K562 (cell line): ENCODE measurements around the gene GLIPR1L1. TPM values are rescaled to one million over a fixed set of nuclear protein-coding genes. Genes with fewer than 3 reads are reported as not detected.

Source experiments
- ATAC-seq: fragments of 200-7000 bp; cut with Tn5 transposase; 3 replicates; pipeline ENCODE4 v1.9.1; 2020; ENCODE audit warnings: moderate library complexity
- BruUV-seq: library from RNA; stranded (reverse); fragments of 400-500 nt; replicated peaks from 2 replicates; lab custom pipeline; 2021; lab: Mats Ljungman, UMichigan
- CTCF ChIA-PET: fragments of 300-600 bp; formaldehyde crosslinking; extraction: SDS; loops from one replicate; lab custom pipeline; 2021; ENCODE audit warnings: low intra/inter-chr PET ratio; lab: Yijun Ruan, JAX
- POLR2A ChIA-PET: fragments of 300-600, 350-650 bp; sonication (Branson Sonifier 250); formaldehyde crosslinking; extraction: SDS; loops from one replicate; lab custom pipeline; 2021; ENCODE audit warnings: antibody characterized with exemption, inconsistent platforms; lab: Yijun Ruan, JAX
- DNase-seq, 4 experiments: peaks; one replicate each; pipeline versions ENCODE4 v3.0.0 to v3.0.0-alpha.2; 2011 to 2018; ENCODE audit warnings: low spot score in 3 of 4, mixed read lengths in 3 of 4; ENCODE audit errors: extremely low read depth in 1 of 4
- FAIRE-seq: peaks from 2 replicates; lab custom pipeline; 2011; peaks lifted over from hg19 to GRCh38; lab: Jason Lieb, UNC
- H2AFZ ChIP-seq: 2 replicates; pipeline ENCODE4 v1.6.0; 2011; ENCODE audit warnings: low read depth, low read length, control low read depth, inconsistent platforms
- H3K27ac ChIP-seq: fragments of 200-600 bp; 3 replicates; pipeline ENCODE4 v1.8.0; 2011; ENCODE audit warnings: low read depth, mild to moderate bottlenecking, control low read depth, inconsistent platforms, low read length, moderate library complexity, mixed read lengths; ENCODE audit errors: extremely low read depth
- H3K27me3 ChIP-seq, 2 experiments: fragments of 300-600 bp in 1 of 2; 2 replicates in 1 of 2; 3 replicates in 1 of 2; pipeline versions ENCODE4 v1.6.0 to v1.8.0; 2011; ENCODE audit warnings: inconsistent platforms in 2 of 2, low read length in 2 of 2, mild to moderate bottlenecking in 1 of 2, mixed read lengths in 1 of 2, moderate library complexity in 1 of 2; ENCODE audit not compliant: control insufficient read depth in 2 of 2, insufficient read depth in 2 of 2
- H3K36me3 ChIP-seq: fragments of 300-600 bp; 3 replicates; pipeline ENCODE4 v1.8.0; 2011; ENCODE audit warnings: mild to moderate bottlenecking, low read length, inconsistent platforms; ENCODE audit not compliant: control insufficient read depth, insufficient read depth
- H3K4me1 ChIP-seq, 2 experiments: fragments of 200-600 bp in 1 of 2; replicated peaks in 1 of 2; 2 replicates in 1 of 2; 3 replicates in 1 of 2; pipeline versions ENCODE4 v1.5.1 to v1.8.0; 2011; ENCODE audit warnings: inconsistent platforms in 2 of 2, low read length in 2 of 2, mild to moderate bottlenecking in 1 of 2, mixed read lengths in 1 of 2, moderate library complexity in 1 of 2; ENCODE audit not compliant: control insufficient read depth in 2 of 2, insufficient read depth in 2 of 2
- H3K4me2 ChIP-seq: 2 replicates; pipeline ENCODE4 v1.6.1; 2011; ENCODE audit warnings: low read length, control low read depth, inconsistent platforms, mixed read lengths; ENCODE audit not compliant: insufficient read depth
- H3K4me3 ChIP-seq: fragments of 200-600 bp; sonication (generic), shearing (Covaris generic); 2 replicates; pipeline ENCODE4 v1.5.1; 2016; ENCODE audit warnings: control low read depth, inconsistent platforms
- H3K79me2 ChIP-seq: fragments of 200-600 bp; 3 replicates; pipeline ENCODE4 v1.8.0; 2011; ENCODE audit warnings: low read length, inconsistent platforms; ENCODE audit not compliant: control insufficient read depth, insufficient read depth
- H3K9ac ChIP-seq, 2 experiments: 2 replicates each; pipeline versions ENCODE4 v1.6.0 to v1.6.1; 2011; ENCODE audit warnings: low read depth in 2 of 2, low read length in 2 of 2, control low read depth in 1 of 2, inconsistent platforms in 1 of 2, mild to moderate bottlenecking in 1 of 2, mixed read lengths in 1 of 2; ENCODE audit not compliant: insufficient read depth in 1 of 2
- H3K9me1 ChIP-seq: one replicate; pipeline ENCODE4 v1.6.0; 2011; ENCODE audit warnings: inconsistent platforms, mild to moderate bottlenecking, low read length, moderate library complexity; ENCODE audit not compliant: control insufficient read depth, insufficient read depth
- H3K9me3 ChIP-seq: replicated peaks from 2 replicates; pipeline ENCODE4 v1.5.1; 2011; ENCODE audit warnings: low read depth, low read length, inconsistent platforms; ENCODE audit not compliant: control insufficient read depth, insufficient read depth
- H4K20me1 ChIP-seq: replicated peaks from 2 replicates; pipeline ENCODE4 v1.6.1; 2011; ENCODE audit warnings: low read length, inconsistent platforms, mixed read lengths; ENCODE audit not compliant: control insufficient read depth, insufficient read depth
- E2F3 ChIP-seq: fragments of 250-450 bp; sonication (Bioruptor Pico); IDR thresholded peaks from 2 replicates; pipeline ENCODE4 v1.4.0; 2020; ENCODE audit warnings: mild to moderate bottlenecking
- EZH2 ChIP-seq: IDR thresholded peaks from 2 replicates; pipeline ENCODE4 v1.6.1; 2012; ENCODE audit warnings: low read depth, mild to moderate bottlenecking, inconsistent platforms, low read length, borderline replicate concordance
- NONO ChIP-seq, 2 experiments: fragments of 200-400 bp in 1 of 2; fragments of 450-650 bp in 1 of 2; formaldehyde crosslinking in 1 of 2; IDR thresholded peaks; 2 replicates each; pipeline ENCODE4 v1.6.1; 2017; ENCODE audit warnings: low read depth in 2 of 2, mild to moderate bottlenecking in 2 of 2, moderate library complexity in 2 of 2, low read length in 1 of 2
- NRF1 ChIP-seq, 2 experiments: fragments of 450-650 bp; IDR thresholded peaks in 1 of 2; conservative IDR thresholded peaks in 1 of 2; 2 replicates each; pipeline ENCODE4 v1.6.1; 2014; ENCODE audit warnings: mild to moderate bottlenecking in 2 of 2
- RAD21 ChIP-seq, 2 experiments: fragments of 250-450 bp in 1 of 2; fragments of 450-650 bp in 1 of 2; sonication (Bioruptor Pico) in 1 of 2; formaldehyde crosslinking in 1 of 2; IDR thresholded peaks in 1 of 2; conservative IDR thresholded peaks in 1 of 2; 2 replicates each; pipeline versions ENCODE4 v1.4.0 to v1.8.0; 2020 to 2022; ENCODE audit warnings: mild to moderate bottlenecking in 2 of 2, moderate library complexity in 1 of 2
- WGBS: fragments of 100-300 bp; shearing (Covaris generic); methylation state at CpG from one replicate; pipeline ENCODE4 v1.1.6; 2016; ENCODE audit warnings: low coverage, mixed read lengths; ENCODE audit not compliant: insufficient coverage; ENCODE audit errors: missing lambda C conversion rate; 5-methylcytosine and 5-hydroxymethylcytosine counted together
- in situ Hi-C: fragments of 300-500 bp; cut with MboI; formaldehyde crosslinking; loops from 4 replicates; pipeline ENCODE4 v1.15.0; 2018; ENCODE audit warnings: inconsistent platforms, mixed read lengths
- intact Hi-C: fragments of 100-400 bp; cut with micrococcal nuclease; formaldehyde crosslinking; loops from 2 replicates; pipeline ENCODE4 v1.14.2; 2022
- polyA plus RNA-seq, 8 experiments: library from polyadenylated mRNA; depleted of rRNA in 4 of 8; stranded (reverse) in 5 of 8; unstranded in 3 of 8; fragments of >200 nt; fragmentation: Nextera tagmentation in 2 of 8; fragmentation: Illumina TruSeq in 1 of 8; extraction: Ambion mirVana in 2 of 8; extraction: Trizol in 1 of 8; gene quantifications; 2 replicates each; pipeline versions ENCODE4 v1.2.1 to v1.2.3, GENCODE V29; 2011 to 2014; ENCODE audit warnings: inconsistent platforms in 1 of 8, missing spikeins in 1 of 8
- total RNA-seq, 7 experiments: library from RNA; depleted of rRNA in 6 of 7; stranded (reverse); fragments of >200 nt in 6 of 7; fragmentation: Illumina TruSeq in 2 of 7; extraction: Trizol in 2 of 7; gene quantifications; 2 replicates each; pipeline versions ENCODE4 v1.2.1 to v1.2.3, GENCODE V29; 2011 to 2021; ENCODE audit warnings: low replicate concordance in 1 of 7

GLIPR1L1 gene
- total and polyA plus RNA-seq, 9 of the 15 experiments (the other 6 are each of a cell fraction or from before 2014, with no cell fraction given): not detected

- POLR2A ChIA-PET: no interaction called here
- no peaks in the 10 kb centered on the region for H3K9me3 ChIP-seq
- FAIRE-seq (no peak), DNase-seq (no peak), ATAC-seq (no peak)
- H3K27ac ChIP-seq: no peak overlapping the region
- H3K9ac ChIP-seq: no peak overlapping the region
- intact Hi-C loops (no loop called here), in situ Hi-C loops (no loop called here)
- no peaks in the 10 kb centered on the region for H3K4me1 ChIP-seq
- no peaks in the 10 kb centered on the region for H3K9me1 ChIP-seq
- H3K4me2 ChIP-seq: no peak overlapping the region
- no peaks in the 10 kb centered on the region for H4K20me1 ChIP-seq
- no peaks in the 10 kb centered on the region for H3K27me3 ChIP-seq
- no peaks in the 10 kb centered on the region for H3K36me3 ChIP-seq
- 0% methylated on average over 1 of the region's 1 CpG for WGBS
- H2AFZ ChIP-seq: no peak overlapping the region
- H3K4me3 ChIP-seq: no peak overlapping the region
- CTCF ChIA-PET: no interaction called here
- no TSS peak for BruUV-seq
- H3K79me2 ChIP-seq: no peaks in the 10 kb centered on the region
- TF ChIP-seq RAD21 (CRISPR knock-in tag; conservative IDR thresholded peaks at IDR 0.05 in 1 of 2, IDR thresholded peaks at IDR 0.05 in 1 of 2) (0 out of 4 replicates have a peak, but pooled peaks of 1 of the 2 experiments have one; percentile 4), EZH2 (no peak)
These were observed 44.7 kb upstream of the GLIPR1L1 start for GRCh38 chr12:75289753-75290152.

GRCh38 chr12:75291014-75291413 is 43.5 kb upstream of the GLIPR1L1 start:
- in situ Hi-C loops: no loop called here

More at GRCh38 chr12:75291014-75291413, 43.5 kb upstream of the GLIPR1L1 start:
- TF ChIP-seq E2F3 (CRISPR knock-in tag) (no peak), NONO (IDR thresholded peaks at IDR 0.05; ENCODE audit: low read depth in 2 of 2, low read length in 1 of 2) (no peak), NRF1 (conservative IDR thresholded peaks at IDR 0.05 in 1 of 2, IDR thresholded peaks at IDR 0.05 in 1 of 2) (no peak)
- no peak overlapping the region for H3K4me2 ChIP-seq
- no peak for FAIRE-seq
- ChIA-PET POLR2A (interaction anchor here (0.8 kb wide), 1 partner anchor 15 kb away, joined by 3 read pairs; no protein-coding TSS in a partner anchor), CTCF (no interaction called here)
- no peaks in the 10 kb centered on the region for H3K79me2 ChIP-seq
- no peaks in the 10 kb centered on the region for H3K9me1 ChIP-seq
- H3K36me3 ChIP-seq: no peaks in the 10 kb centered on the region
- H3K27ac ChIP-seq: no peak overlapping the region
- 0% methylated on average over 1 of the region's 1 CpG for WGBS
- no peak overlapping the region for H2AFZ ChIP-seq
- intact Hi-C loops: no loop called here
- no peaks in the 10 kb centered on the region for H3K9me3 ChIP-seq
- H4K20me1 ChIP-seq: no peaks in the 10 kb centered on the region
- H3K9ac ChIP-seq: no peak overlapping the region
- DNase-seq: no peak
- H3K4me1 ChIP-seq: no peaks in the 10 kb centered on the region
- no peak for ATAC-seq
- H3K27me3 ChIP-seq: no peaks in the 10 kb centered on the region
- H3K4me3 ChIP-seq: no peak overlapping the region
- BruUV-seq: no TSS peak
